Endodermal cell (in vitro differentiated cells): ENCODE results near the gene USP1. TPM values are rescaled to one million over a fixed set of nuclear protein-coding genes. Genes with fewer than 3 reads are reported as not detected.

Experiments used
- DNase-seq: peaks from one replicate; pipeline ENCODE4 v3.0.0-alpha.2; 2017
- H3K27ac ChIP-seq: 2 replicates; pipeline ENCODE4 v1.5.1; 2013; ENCODE audit warnings: mild to moderate bottlenecking, low read depth, low read length, moderate library complexity
- H3K27me3 ChIP-seq: 2 replicates; pipeline ENCODE4 v1.6.1; 2013; ENCODE audit warnings: mild to moderate bottlenecking, low read length, moderate library complexity; ENCODE audit not compliant: insufficient read depth, control insufficient read depth, poor library complexity, severe bottlenecking
- H3K36me3 ChIP-seq: 2 replicates; pipeline ENCODE4 v1.7.0; 2013; ENCODE audit warnings: mild to moderate bottlenecking, low read length, moderate library complexity; ENCODE audit not compliant: control insufficient read depth, insufficient read depth
- H3K4me1 ChIP-seq: one replicate; pipeline ENCODE4 v1.7.0; 2013; ENCODE audit warnings: low read length; ENCODE audit not compliant: control insufficient read depth, insufficient read depth
- H3K4me3 ChIP-seq: 2 replicates; pipeline ENCODE4 v1.5.1; 2013; ENCODE audit warnings: mild to moderate bottlenecking, low read length, moderate library complexity
- H3K9ac ChIP-seq: 2 replicates; pipeline ENCODE4 v1.6.1; 2013; ENCODE audit warnings: mild to moderate bottlenecking, low read length, moderate library complexity; ENCODE audit not compliant: poor library complexity, severe bottlenecking; ENCODE audit errors: extremely low read depth
- H3K9me3 ChIP-seq: 2 replicates; pipeline ENCODE4 v1.6.1; 2013; ENCODE audit warnings: mild to moderate bottlenecking, low read length, moderate library complexity; ENCODE audit not compliant: control insufficient read depth
- H3K27ac Mint-ChIP-seq: 2 replicates; pipeline ENCODE4 v1.8.0; 2020; ENCODE audit warnings: mixed read lengths
- H3K27me3 Mint-ChIP-seq: 2 replicates; pipeline ENCODE4 v1.8.0; 2021; ENCODE audit warnings: mild to moderate bottlenecking, mixed read lengths; ENCODE audit not compliant: insufficient read depth
- H3K36me3 Mint-ChIP-seq: 2 replicates; pipeline ENCODE4 v1.8.0; 2020; ENCODE audit warnings: low read depth, mixed read lengths
- H3K4me1 Mint-ChIP-seq: 2 replicates; pipeline ENCODE4 v1.8.0; 2020; ENCODE audit warnings: mixed read lengths
- H3K4me3 Mint-ChIP-seq: 2 replicates; pipeline ENCODE4 v1.8.0; 2020; ENCODE audit warnings: mild to moderate bottlenecking, moderate library complexity, mixed read lengths
- H3K9me3 Mint-ChIP-seq: 2 replicates; pipeline ENCODE4 v1.8.0; 2020; ENCODE audit warnings: mild to moderate bottlenecking, mixed read lengths
- CTCF ChIP-seq: fragments of 200-600 bp; sonication (generic); conservative IDR thresholded peaks from 2 replicates; pipeline ENCODE4 v1.5.0; 2021; ENCODE audit warnings: antibody characterized with exemption, mild to moderate bottlenecking
- WGBS, 2 experiments: methylation state at CpG; one replicate each; pipeline versions ENCODE4 v1.1.5 to v1.1.7; 2013; ENCODE audit warnings: missing lambda C conversion rate in 2 of 2, mixed read lengths in 1 of 2; ENCODE audit not compliant: insufficient coverage in 1 of 2, insufficient read length in 1 of 2; 5-methylcytosine and 5-hydroxymethylcytosine counted together
- total RNA-seq, 2 donors: library from RNA; stranded (reverse); fragmentation: NEBNext Ultra II Directional in 1 of 2; extraction: Animal tissue kit (Norgen Biotek cat#: 25700) in 1 of 2; gene quantifications; 2 replicates in 1 of 2; 3 replicates in 1 of 2; pipeline ENCODE4 v1.2.1, GENCODE V29; 2021

The USP1 gene
- total RNA-seq, 2 donors from 2014 or later: 42.5 to 55.8 TPM

GRCh38 chr1:62405247-62405646 is 31.6 kb upstream of the USP1 start:
- no peaks in the 10 kb centered on the region for H3K36me3 ChIP-seq
- no peak overlapping the region for H3K4me3 ChIP-seq
- 93% methylated on average over 2 of the region's 2 CpGs; no CpG with 5 or more reads in 1 of the 2 experiments for WGBS, 2 experiments
- H3K9me3 Mint-ChIP-seq: no peaks in the 10 kb centered on the region
- no peaks in the 10 kb centered on the region for H3K36me3 Mint-ChIP-seq
- H3K27ac ChIP-seq: no peak overlapping the region
- peaks cover 13% of the 10 kb centered on the region for H3K4me1 Mint-ChIP-seq
- no peak overlapping the region for H3K9ac ChIP-seq
- DNase-seq: no peak
- H3K27me3 ChIP-seq: no peaks in the 10 kb centered on the region
- no peak overlapping the region for H3K27ac Mint-ChIP-seq
- TF ChIP-seq CTCF: no peak
- no peaks in the 10 kb centered on the region for H3K4me1 ChIP-seq
- H3K4me3 Mint-ChIP-seq: no peak overlapping the region
- no peaks in the 10 kb centered on the region for H3K27me3 Mint-ChIP-seq
- no peaks in the 10 kb centered on the region for H3K9me3 ChIP-seq

- DNase-seq: peak; percentile 31
These were observed 30.3 kb upstream of the USP1 start for GRCh38 chr1:62406576-62406975.

DNA sequence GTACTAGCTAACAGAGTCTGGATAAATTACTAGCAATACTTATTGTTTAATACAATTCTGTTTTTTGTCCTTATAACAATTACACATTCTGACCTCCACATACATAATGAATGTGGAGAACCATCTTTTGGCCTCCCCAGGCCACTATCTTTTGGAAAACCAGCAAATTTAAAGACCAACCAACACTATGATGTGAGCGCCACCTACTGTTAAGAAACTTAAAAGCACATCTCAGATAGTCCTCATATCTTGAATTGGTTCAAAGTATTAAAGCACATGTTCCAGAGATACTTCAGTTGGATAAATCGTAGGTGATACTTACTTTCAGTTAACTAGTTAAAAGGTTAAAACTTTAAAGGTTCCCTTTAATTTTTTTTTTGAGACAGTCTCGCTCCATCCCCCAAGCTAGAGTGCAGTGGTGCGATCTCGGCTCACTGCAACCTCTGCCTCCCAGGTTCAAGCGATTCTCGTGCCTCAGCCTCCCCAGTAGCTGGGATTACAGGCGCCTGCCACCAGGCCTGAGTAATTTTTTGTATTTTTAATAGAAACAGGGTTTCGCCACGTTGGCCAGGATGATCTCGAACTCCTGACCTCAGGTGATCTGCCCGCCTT is 29.3 kb upstream of the USP1 start:
- 72 to 77% methylated on average over 10 to 12 of the region's 12 CpGs for WGBS, 2 experiments
- no peaks in the 10 kb centered on the region for H3K27me3 Mint-ChIP-seq

More at GRCh38 chr1:62406576-62406975, 30.3 kb upstream of the USP1 start:
- Mint-ChIP-seq H3K36me3 (no peaks in the 10 kb centered on the region), H3K27me3 (no peaks in the 10 kb centered on the region), H3K9me3 (no peaks in the 10 kb centered on the region), H3K4me3 (no peak overlapping the region), H3K4me1 (peaks cover 4% of the 10 kb centered on the region), H3K27ac (no peak overlapping the region)
- 76 to 86% methylated on average over 3 of the region's 3 CpGs for WGBS, 2 experiments
- H3K4me3 ChIP-seq: no peak overlapping the region
- no peaks in the 10 kb centered on the region for H3K4me1 ChIP-seq
- no peaks in the 10 kb centered on the region for H3K36me3 ChIP-seq
- H3K9me3 ChIP-seq: no peaks in the 10 kb centered on the region
- no peak for TF ChIP-seq CTCF
- H3K9ac ChIP-seq: no peak overlapping the region
- no peak overlapping the region for H3K27ac ChIP-seq
- no peaks in the 10 kb centered on the region for H3K27me3 ChIP-seq

More for the DNA sequence above, 29.3 kb upstream of the USP1 start:
- TF ChIP-seq CTCF: peak; percentile 89
- Histone ChIP-seq H3K4me3 (no peak overlapping the region), H3K36me3 (no peaks in the 10 kb centered on the region), H3K4me1 (no peaks in the 10 kb centered on the region), H3K27ac (no peak overlapping the region), H3K9ac (no peak overlapping the region), H3K27me3 (no peaks in the 10 kb centered on the region), H3K9me3 (no peaks in the 10 kb centered on the region)
- Mint-ChIP-seq H3K4me1 (peaks cover 4% of the 10 kb centered on the region), H3K4me3 (no peak overlapping the region), H3K36me3 (no peaks in the 10 kb centered on the region), H3K27ac (no peak overlapping the region), H3K9me3 (no peaks in the 10 kb centered on the region)
- no peak for DNase-seq
